T-cell (primary cell): ENCODE measurements around the gene ATG4C. TPM values are rescaled to one million over a fixed set of nuclear protein-coding genes. Genes with fewer than 3 reads are reported as not detected.

Source experiments
- ATAC-seq, 4 experiments: fragments of 200-7000 bp in 3 of 4; fragments of 150-1000 bp in 1 of 4; cut with Tn5 transposase; replicated peaks in 1 of 4; 1 replicate in 3 of 4; 2 replicates in 1 of 4; pipeline ENCODE4 v1.10.0; 2021; ENCODE audit warnings: moderate library complexity in 3 of 4, mild to moderate bottlenecking in 2 of 4, moderate number of reproducible peaks in 1 of 4
- CTCF ChIA-PET, 2 donors: fragments of 300-600 bp; sonication (Branson Sonifier 250); formaldehyde crosslinking; loops; one replicate each; lab custom pipeline; 2022; ENCODE audit warnings: antibody characterized with exemption in 2 of 2; lab: Charles Lee
- POLR2A ChIA-PET, 2 donors: fragments of 300-600 bp; sonication (Branson Sonifier 250); formaldehyde crosslinking; loops; one replicate each; lab custom pipeline; 2022; ENCODE audit warnings: antibody characterized with exemption in 2 of 2; lab: Charles Lee
- DNase-seq, 35 experiments: peaks; one replicate each; pipeline versions ENCODE4 v3.0.0 to v3.0.0-alpha.2; 2013 to 2023
- H3K27ac ChIP-seq: one replicate; pipeline ENCODE4 v1.5.1; 2013; ENCODE audit warnings: low read length
- H3K27me3 ChIP-seq, 2 experiments: replicated peaks in 1 of 2; 1 replicate in 1 of 2; 2 replicates in 1 of 2; pipeline versions ENCODE4 v1.6.1 to v1.7.0; 2013; ENCODE audit warnings: low read length in 1 of 2, mixed read lengths in 1 of 2; ENCODE audit not compliant: control insufficient read depth in 2 of 2, insufficient read depth in 2 of 2; ENCODE audit errors: extremely low read depth in 1 of 2
- H3K36me3 ChIP-seq, 2 donors: 1 replicate in 1 of 2; 2 replicates in 1 of 2; pipeline versions ENCODE4 v1.6.1 to v1.7.0; 2013; ENCODE audit warnings: low read length in 1 of 2; ENCODE audit not compliant: control insufficient read depth in 2 of 2, insufficient read depth in 1 of 2; ENCODE audit errors: extremely low read depth in 1 of 2
- H3K4me1 ChIP-seq, 2 experiments: 1 replicate in 1 of 2; 2 replicates in 1 of 2; pipeline versions ENCODE4 v1.6.1 to v1.7.0; 2013; ENCODE audit warnings: low read length in 2 of 2, mixed read lengths in 1 of 2; ENCODE audit not compliant: insufficient read depth in 2 of 2, control insufficient read depth in 1 of 2; ENCODE audit errors: extremely low read depth in 1 of 2
- H3K4me3 ChIP-seq, 2 donors: 1 replicate in 1 of 2; 2 replicates in 1 of 2; pipeline versions ENCODE4 v1.5.1 to v1.7.0; 2013; ENCODE audit warnings: mild to moderate bottlenecking in 2 of 2, low read length in 1 of 2, moderate library complexity in 1 of 2; ENCODE audit not compliant: control insufficient read depth in 1 of 2; ENCODE audit errors: extremely low read depth in 1 of 2
- H3K9me3 ChIP-seq: 2 replicates; pipeline ENCODE4 v1.7.0; 2013
- H3K27ac Mint-ChIP-seq, 2 donors: one replicate each; pipeline ENCODE4 v1.8.0; 2020 to 2021; ENCODE audit warnings: mild to moderate bottlenecking in 2 of 2, mixed read lengths in 2 of 2
- H3K27me3 Mint-ChIP-seq, 2 donors: one replicate each; pipeline ENCODE4 v1.8.0; 2021 to 2022; ENCODE audit warnings: mixed read lengths in 2 of 2
- H3K36me3 Mint-ChIP-seq: one replicate; pipeline ENCODE4 v1.8.0; 2021; ENCODE audit warnings: mixed read lengths
- H3K4me1 Mint-ChIP-seq, 3 donors: one replicate each; pipeline ENCODE4 v1.8.0; 2020 to 2022; ENCODE audit warnings: mixed read lengths in 3 of 3, mild to moderate bottlenecking in 1 of 3
- H3K4me3 Mint-ChIP-seq, 3 donors: one replicate each; pipeline ENCODE4 v1.8.0; 2020 to 2022; ENCODE audit warnings: mild to moderate bottlenecking in 3 of 3, mixed read lengths in 3 of 3, moderate library complexity in 3 of 3
- H3K9me3 Mint-ChIP-seq, 3 donors: one replicate each; pipeline ENCODE4 v1.8.0; 2020 to 2022; ENCODE audit warnings: mixed read lengths in 3 of 3
- WGBS: methylation state at CpG from one replicate; pipeline ENCODE4 v1.1.5; 2013; ENCODE audit warnings: missing lambda C conversion rate; ENCODE audit not compliant: insufficient coverage; 5-methylcytosine and 5-hydroxymethylcytosine counted together
- total RNA-seq, 35 experiments: library from RNA in 6 of 35; stranded (reverse) in 6 of 35; fragments of 120-200 nt in 1 of 35; gene quantifications; one replicate each; pipeline versions ENCODE4 v1.2.1 to v1.2.4 and lab custom pipeline; 2013 to 2026

Gene ATG4C
- total RNA-seq, 5 donors from 2014 or later (not counting 1 experiment from before 2014, with no cell fraction given), result 6.4 to 11.8 (median 10.4) TPM

- H3K4me3 Mint-ChIP-seq, result no peak overlapping the region
- H3K27me3 ChIP-seq, result no peaks in the 10 kb centered on the region
- no peak overlapping the region for H3K4me3 ChIP-seq
- H3K27ac ChIP-seq, result no peak overlapping the region
- H3K9me3 Mint-ChIP-seq, result no peaks in the 10 kb centered on the region
- H3K4me1 Mint-ChIP-seq, result no peaks in the 10 kb centered on the region
- no peaks in the 10 kb centered on the region for H3K9me3 ChIP-seq
- H3K27ac Mint-ChIP-seq, result no peak overlapping the region
- H3K36me3 Mint-ChIP-seq, result peaks cover 33% of the 10 kb centered on the region
- no peaks in the 10 kb centered on the region for H3K4me1 ChIP-seq
- no peaks in the 10 kb centered on the region for H3K27me3 Mint-ChIP-seq
- POLR2A ChIA-PET, result no interaction called here
- peaks cover 0 to 7% of the 10 kb centered on the region in 2 donors for H3K36me3 ChIP-seq
- DNase-seq (no peak), ATAC-seq (no peak)
- CTCF ChIA-PET, result no interaction called here
Observed at GRCh38 chr1:62852253-62852652, 68.3 kb downstream of the ATG4C start.

GRCh38 chr1:62856960-62857359 lies 73.0 kb downstream of the ATG4C start:
- DNase-seq (no peak), ATAC-seq (no peak)
- H3K4me1 ChIP-seq, result no peaks in the 10 kb centered on the region
- no peak overlapping the region for H3K4me3 ChIP-seq
- Mint-ChIP-seq H3K27ac (no peak overlapping the region), H3K4me1 (no peaks in the 10 kb centered on the region), H3K9me3 (no peaks in the 10 kb centered on the region), H3K36me3 (peaks cover 24% of the 10 kb centered on the region), H3K27me3 (no peaks in the 10 kb centered on the region), H3K4me3 (no peak overlapping the region)
- H3K9me3 ChIP-seq, result no peaks in the 10 kb centered on the region
- H3K36me3 ChIP-seq, result peaks cover 0 to 4% of the 10 kb centered on the region in 2 donors
- CTCF ChIA-PET, result interaction anchor here in 1 of 2 donors (0.6 kb wide), 1 partner anchor 1601 kb away, joined by 7 read pairs; no protein-coding TSS in a partner anchor
- H3K27me3 ChIP-seq, result no peaks in the 10 kb centered on the region
- WGBS, result 88% methylated on average over 4 of the region's 9 CpGs
- no peak overlapping the region for H3K27ac ChIP-seq
- POLR2A ChIA-PET, result no interaction called here

- POLR2A ChIA-PET, result no interaction called here
- H3K9me3 Mint-ChIP-seq, result no peaks in the 10 kb centered on the region
- H3K36me3 Mint-ChIP-seq, result no peaks in the 10 kb centered on the region
- Histone ChIP-seq H3K36me3 (no peaks in the 10 kb centered on the region), H3K9me3 (no peaks in the 10 kb centered on the region), H3K27ac (no peak overlapping the region), H3K27me3 (no peaks in the 10 kb centered on the region), H3K4me1 (no peaks in the 10 kb centered on the region), H3K4me3 (no peak overlapping the region)
- H3K27me3 Mint-ChIP-seq, result peaks cover 1 to 6% of the 10 kb centered on the region in 2 donors
- WGBS, result 80% methylated on average over 1 of the region's 3 CpGs
- H3K27ac Mint-ChIP-seq, result no peak overlapping the region
- H3K4me3 Mint-ChIP-seq, result no peak overlapping the region
- ATAC-seq, result no peak
- CTCF ChIA-PET, result no interaction called here
- DNase-seq, result no peak
- H3K4me1 Mint-ChIP-seq, result no peaks in the 10 kb centered on the region
Observed at GRCh38 chr1:62869217-62869754, 85.4 kb downstream of the ATG4C start.

- H3K36me3 Mint-ChIP-seq, result no peaks in the 10 kb centered on the region
- H3K4me3 Mint-ChIP-seq, result no peak overlapping the region
- H3K27ac Mint-ChIP-seq, result no peak overlapping the region
- no peaks in the 10 kb centered on the region for H3K4me1 Mint-ChIP-seq
- H3K27ac ChIP-seq, result no peak overlapping the region
- no peaks in the 10 kb centered on the region for H3K9me3 ChIP-seq
- ATAC-seq, result no peak
- no peak for DNase-seq
- WGBS, result no CpG with 5 or more reads among the region's 1 CpG
- no peaks in the 10 kb centered on the region for H3K27me3 ChIP-seq
- no peaks in the 10 kb centered on the region for H3K4me1 ChIP-seq
- H3K4me3 ChIP-seq, result no peak overlapping the region
- POLR2A ChIA-PET, result no interaction called here
- no peaks in the 10 kb centered on the region for H3K9me3 Mint-ChIP-seq
- CTCF ChIA-PET, result no interaction called here
- no peaks in the 10 kb centered on the region for H3K36me3 ChIP-seq
- H3K27me3 Mint-ChIP-seq, result peaks cover 3 to 8% of the 10 kb centered on the region in 2 donors
Observed at GRCh38 chr1:62870148-62870547, 86.2 kb downstream of the ATG4C start.

- no peak overlapping the region for H3K27ac Mint-ChIP-seq
- H3K27ac ChIP-seq, result no peak overlapping the region
- H3K27me3 Mint-ChIP-seq, result peaks cover 12 to 18% of the 10 kb centered on the region in 2 donors
- H3K9me3 ChIP-seq, result no peaks in the 10 kb centered on the region
- H3K9me3 Mint-ChIP-seq, result no peaks in the 10 kb centered on the region
- H3K36me3 Mint-ChIP-seq, result no peaks in the 10 kb centered on the region
- no peaks in the 10 kb centered on the region for H3K27me3 ChIP-seq
- H3K4me3 Mint-ChIP-seq, result no peak overlapping the region
- ChIA-PET POLR2A (no interaction called here), CTCF (no interaction called here)
- no peaks in the 10 kb centered on the region for H3K4me1 Mint-ChIP-seq
- no peaks in the 10 kb centered on the region for H3K4me1 ChIP-seq
- no peak for ATAC-seq
- H3K4me3 ChIP-seq, result no peak overlapping the region
- 90% methylated on average over 2 of the region's 3 CpGs for WGBS
- no peaks in the 10 kb centered on the region for H3K36me3 ChIP-seq
- DNase-seq, result no peak
Observed at GRCh38 chr1:62875676-62876075, 91.7 kb downstream of the ATG4C start.

GRCh38 chr1:62876535-62876934 lies 92.6 kb downstream of the ATG4C start:
- no CpG with 5 or more reads among the region's 3 CpGs for WGBS
- Mint-ChIP-seq H3K4me3 (no peak overlapping the region), H3K27me3 (peaks cover 12 to 18% of the 10 kb centered on the region in 2 donors), H3K36me3 (no peaks in the 10 kb centered on the region), H3K27ac (no peak overlapping the region), H3K9me3 (no peaks in the 10 kb centered on the region), H3K4me1 (no peaks in the 10 kb centered on the region)
- Histone ChIP-seq H3K36me3 (no peaks in the 10 kb centered on the region), H3K4me3 (no peak overlapping the region), H3K4me1 (no peaks in the 10 kb centered on the region), H3K27me3 (no peaks in the 10 kb centered on the region), H3K27ac (no peak overlapping the region), H3K9me3 (no peaks in the 10 kb centered on the region)
- CTCF ChIA-PET, result no interaction called here
- POLR2A ChIA-PET, result no interaction called here
- ATAC-seq, result no peak
- DNase-seq, result no peak

GRCh38 chr1:62877579-62877978 lies 93.6 kb downstream of the ATG4C start:
- no peaks in the 10 kb centered on the region for H3K9me3 ChIP-seq
- no peaks in the 10 kb centered on the region for H3K27me3 ChIP-seq
- no peaks in the 10 kb centered on the region for H3K36me3 ChIP-seq
- Mint-ChIP-seq H3K27me3 (peaks cover 16 to 18% of the 10 kb centered on the region in 2 donors), H3K9me3 (no peaks in the 10 kb centered on the region), H3K27ac (no peak overlapping the region), H3K36me3 (no peaks in the 10 kb centered on the region), H3K4me1 (no peaks in the 10 kb centered on the region), H3K4me3 (no peak overlapping the region)
- ATAC-seq, result no peak
- no CpG with 5 or more reads among the region's 2 CpGs for WGBS
- CTCF ChIA-PET, result no interaction called here
- H3K27ac ChIP-seq, result no peak overlapping the region
- H3K4me3 ChIP-seq, result no peak overlapping the region
- POLR2A ChIA-PET, result interaction anchor here in 1 of 2 donors (0.6 kb wide), 1 partner anchor 314 kb away, joined by 7 read pairs; no protein-coding TSS in a partner anchor
- H3K4me1 ChIP-seq, result no peaks in the 10 kb centered on the region
- DNase-seq, result no peak
